ENCODE measurements around the gene C1orf105.

C1orf105 gene

GRCh38 chr1:172417557-172417956 lies 2.9 kb upstream of the C1orf105 start:
- no peak for TF ChIP-seq CTCF (IDR thresholded peaks at IDR 0.05; ENCODE audit: insufficient read depth, low read depth, low read length, missing control alignments)
- H3K4me3 ChIP-seq (ENCODE audit: low read depth, low read length) = no peak overlapping the region
- DNase-seq (ENCODE audit: low read depth) = no peak

GRCh38 chr1:172421974-172422604 lies 1.6 kb downstream of the C1orf105 start:
- no peak for TF ChIP-seq CTCF (IDR thresholded peaks at IDR 0.05; ENCODE audit: insufficient read depth, low read depth, low read length, missing control alignments)
- no peak overlapping the region for H3K4me3 ChIP-seq (ENCODE audit: low read depth, low read length)
- DNase-seq (ENCODE audit: low read depth) = no peak

GRCh38 chr1:172423336-172423735 lies 2.9 kb downstream of the C1orf105 start:
- DNase-seq (ENCODE audit: low read depth) = no peak
- TF ChIP-seq CTCF (IDR thresholded peaks at IDR 0.05; ENCODE audit: insufficient read depth, low read depth, low read length, missing control alignments) = no peak
- H3K4me3 ChIP-seq (ENCODE audit: low read depth, low read length) = no peak overlapping the region

GRCh38 chr1:172425339-172425738 lies 4.9 kb downstream of the C1orf105 start:
- TF ChIP-seq CTCF (IDR thresholded peaks at IDR 0.05; ENCODE audit: insufficient read depth, low read depth, low read length, missing control alignments) = no peak
- DNase-seq (ENCODE audit: low read depth) = no peak
- no peak overlapping the region for H3K4me3 ChIP-seq (ENCODE audit: low read depth, low read length)

GRCh38 chr1:172427191-172427590 lies 6.7 kb downstream of the C1orf105 start:
- TF ChIP-seq CTCF (IDR thresholded peaks at IDR 0.05; ENCODE audit: insufficient read depth, low read depth, low read length, missing control alignments) = no peak
- no peak overlapping the region for H3K4me3 ChIP-seq (ENCODE audit: low read depth, low read length)
- no peak for DNase-seq (ENCODE audit: low read depth)

DNA sequence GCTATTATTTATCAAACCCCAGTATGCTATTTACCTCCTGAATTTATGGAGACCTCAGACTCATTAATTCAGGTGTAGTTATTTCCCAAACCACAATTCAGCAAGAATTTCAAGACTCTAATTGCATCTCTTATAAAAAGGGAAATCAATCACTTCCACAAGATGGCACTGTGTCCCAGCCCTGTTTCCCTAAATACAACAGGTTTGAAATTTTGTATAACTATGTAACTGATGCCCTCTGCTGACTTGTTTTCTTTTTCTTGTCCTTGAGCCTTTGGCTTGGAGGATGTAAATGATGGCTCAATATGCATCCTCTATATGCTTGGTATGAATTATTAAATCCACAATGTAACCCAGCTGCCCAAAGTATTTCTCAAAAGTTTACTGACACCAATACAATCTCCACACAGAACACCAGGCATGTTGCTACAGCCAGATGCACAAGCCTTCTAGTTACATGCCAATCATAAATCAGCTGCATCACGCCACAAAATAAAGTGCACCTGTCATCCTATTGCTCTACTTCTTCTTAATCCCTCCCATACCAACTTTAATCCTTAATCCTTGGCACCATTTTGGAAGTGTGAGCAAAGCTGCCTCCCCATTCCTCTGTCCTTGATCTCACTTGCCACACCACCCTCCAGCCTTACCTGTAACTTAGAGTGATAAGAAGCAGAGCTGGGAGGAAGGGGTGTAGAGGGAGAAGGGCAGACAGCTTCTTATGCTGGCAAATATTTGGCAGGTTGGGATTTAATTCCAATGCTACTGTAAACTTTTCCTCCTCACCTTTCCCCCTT lies 9.0 kb downstream of the C1orf105 start:
- peak; percentile 42 for TF ChIP-seq CTCF (IDR thresholded peaks at IDR 0.05; ENCODE audit: insufficient read depth, low read depth, low read length, missing control alignments)
- no peak overlapping the region for H3K4me3 ChIP-seq (ENCODE audit: low read depth, low read length)
- DNase-seq (ENCODE audit: low read depth) = peak; percentile 72

Data from GM12865 (cell line).